ENCODE results near the gene DCST1. TPM values are rescaled to one million over a fixed set of nuclear protein-coding genes. Genes with fewer than 3 reads are reported as not detected.

DCST1 gene
- total and polyA plus RNA-seq, 2 experiments from 2014 or later: 0.27 TPM; not detected in 1

- DNase-seq (ENCODE audit: low read depth in 1 of 2, low spot score in 1 of 2): no peak
- Histone ChIP-seq H3K27ac (no peak overlapping the region), H3K36me3 (no peaks in the 10 kb centered on the region), H3K27me3 (peaks cover 3% of the 10 kb centered on the region), H3K9me3 (ENCODE audit: low read depth) (no peaks in the 10 kb centered on the region), H3K4me1 (ENCODE audit: low read depth) (peaks cover 17% of the 10 kb centered on the region), H3K4me3 (no peak overlapping the region)
- TF ChIP-seq CTCF (IDR thresholded peaks at IDR 0.05; ENCODE audit: low read depth, low read length): no peak
Measured at GRCh38 chr1:155072531-155073289, 39.1 kb downstream of the DCST1 start.

DNA sequence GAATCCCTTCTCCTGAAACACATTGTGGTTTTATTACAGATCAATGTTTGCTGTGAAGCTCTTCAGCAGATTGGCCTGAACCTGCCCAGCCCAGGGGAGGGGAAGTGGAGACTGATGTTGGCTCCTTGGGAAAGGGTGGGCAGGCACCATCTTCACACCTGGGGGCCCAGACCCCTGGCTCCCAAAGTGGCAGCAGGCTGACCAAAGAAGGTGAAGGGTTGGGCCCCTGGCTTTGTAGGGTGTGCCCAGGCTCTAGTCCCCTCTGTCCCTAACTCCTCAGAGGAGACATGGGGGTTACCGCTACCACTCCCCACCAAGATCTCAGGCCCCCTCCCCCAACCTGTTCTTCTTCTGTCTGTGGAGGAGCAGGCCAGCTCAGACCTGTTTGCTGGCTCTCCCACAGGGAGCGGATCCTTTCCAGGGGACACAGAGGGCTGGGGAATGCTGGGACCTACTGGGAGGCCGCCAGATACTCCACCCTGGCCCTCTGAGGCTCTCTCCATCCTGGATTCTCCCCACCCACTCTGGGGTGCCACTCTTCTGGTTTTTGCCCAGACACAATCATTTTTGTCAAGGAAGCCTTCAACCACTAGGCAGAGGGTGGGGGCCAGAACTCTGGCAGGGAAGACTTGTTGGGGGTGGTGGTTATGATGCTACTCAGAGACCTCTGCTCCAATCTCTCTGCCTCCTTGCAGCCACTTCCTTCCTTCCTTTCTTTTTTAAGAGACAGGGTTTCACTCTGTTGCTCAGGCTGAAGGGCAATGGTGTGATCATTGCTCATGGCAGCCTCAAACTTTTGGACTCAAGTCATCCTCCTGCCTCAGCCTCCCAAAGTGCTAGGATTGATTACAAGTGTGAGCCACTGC, 40.0 kb downstream of the DCST1 start:
- H3K9me3 ChIP-seq (ENCODE audit: low read depth): no peaks in the 10 kb centered on the region
- no peaks in the 10 kb centered on the region for H3K36me3 ChIP-seq
- H3K4me1 ChIP-seq (ENCODE audit: low read depth): peaks cover 23% of the 10 kb centered on the region
- no peak overlapping the region for H3K27ac ChIP-seq
- no peak for TF ChIP-seq CTCF (IDR thresholded peaks at IDR 0.05; ENCODE audit: low read depth, low read length)
- no peak for DNase-seq (ENCODE audit: low read depth in 1 of 2, low spot score in 1 of 2)
- no peak overlapping the region for H3K4me3 ChIP-seq
- H3K27me3 ChIP-seq: peaks cover 3% of the 10 kb centered on the region

- Histone ChIP-seq H3K27me3 (peaks cover 3% of the 10 kb centered on the region), H3K27ac (no peak overlapping the region), H3K4me1 (ENCODE audit: low read depth) (peaks cover 17% of the 10 kb centered on the region)
Measured at GRCh38 chr1:155075535-155075934, 41.9 kb downstream of the DCST1 start.

DNA sequence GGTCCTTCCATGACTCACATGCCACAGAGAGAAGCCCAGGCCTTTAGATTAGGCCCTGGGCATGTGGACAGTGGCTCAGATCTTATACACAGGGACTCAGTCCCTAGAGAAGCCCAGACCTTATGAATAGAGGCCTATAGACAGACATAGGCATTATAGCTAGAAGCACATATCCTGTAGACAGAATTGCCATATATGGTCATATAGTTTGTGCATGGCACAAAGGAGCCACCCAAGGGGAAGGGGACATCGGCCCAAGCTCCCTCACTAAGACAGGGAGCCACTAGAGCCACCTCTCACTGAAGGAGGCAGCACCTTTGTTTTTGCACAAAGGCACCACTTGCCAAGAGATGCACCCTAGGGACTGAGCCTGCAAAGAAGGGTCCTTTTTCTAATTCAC, 42.7 kb downstream of the DCST1 start:
- peak overlapping the region; percentile 13 for H3K27ac ChIP-seq
- no peak overlapping the region for H3K4me3 ChIP-seq
- no peak for DNase-seq (ENCODE audit: low read depth in 1 of 2, low spot score in 1 of 2)
- H3K36me3 ChIP-seq: no peaks in the 10 kb centered on the region
- H3K9me3 ChIP-seq (ENCODE audit: low read depth): no peaks in the 10 kb centered on the region
- peaks cover 6% of the 10 kb centered on the region for H3K27me3 ChIP-seq
- peaks cover 13% of the 10 kb centered on the region for H3K4me1 ChIP-seq (ENCODE audit: low read depth)
- TF ChIP-seq CTCF (IDR thresholded peaks at IDR 0.05; ENCODE audit: low read depth, low read length): no peak

More at GRCh38 chr1:155075535-155075934, 41.9 kb downstream of the DCST1 start:
- TF ChIP-seq CTCF (IDR thresholded peaks at IDR 0.05; ENCODE audit: low read depth, low read length): no peak
- DNase-seq (ENCODE audit: low read depth in 1 of 2, low spot score in 1 of 2): no peak
- no peaks in the 10 kb centered on the region for H3K36me3 ChIP-seq
- H3K9me3 ChIP-seq (ENCODE audit: low read depth): no peaks in the 10 kb centered on the region
- H3K4me3 ChIP-seq: no peak overlapping the region

- Histone ChIP-seq H3K4me3 (no peak overlapping the region), H3K36me3 (no peaks in the 10 kb centered on the region), H3K4me1 (ENCODE audit: low read depth) (peaks cover 10% of the 10 kb centered on the region), H3K27ac (no peak overlapping the region), H3K9me3 (ENCODE audit: low read depth) (no peaks in the 10 kb centered on the region), H3K27me3 (peaks cover 16% of the 10 kb centered on the region)
- no peak for DNase-seq (ENCODE audit: low read depth in 1 of 2, low spot score in 1 of 2)
- TF ChIP-seq CTCF (IDR thresholded peaks at IDR 0.05; ENCODE audit: low read depth, low read length): no peak
Measured at GRCh38 chr1:155077346-155077745, 43.7 kb downstream of the DCST1 start.
